CD4-positive, alpha-beta T cell treated with Interleukin-15 for 4 hours (primary cell): Measurements from ENCODE around the gene FYN.

Source experiments
- DNase-seq: peaks from one replicate; pipeline ENCODE4 v3.0.0-alpha.2; 2020; ENCODE audit warnings: low spot score

Gene FYN

GRCh38 chr6:111625461-111626391 lies 247.5 kb downstream of the FYN start:
- DNase-seq: no peak

DNA sequence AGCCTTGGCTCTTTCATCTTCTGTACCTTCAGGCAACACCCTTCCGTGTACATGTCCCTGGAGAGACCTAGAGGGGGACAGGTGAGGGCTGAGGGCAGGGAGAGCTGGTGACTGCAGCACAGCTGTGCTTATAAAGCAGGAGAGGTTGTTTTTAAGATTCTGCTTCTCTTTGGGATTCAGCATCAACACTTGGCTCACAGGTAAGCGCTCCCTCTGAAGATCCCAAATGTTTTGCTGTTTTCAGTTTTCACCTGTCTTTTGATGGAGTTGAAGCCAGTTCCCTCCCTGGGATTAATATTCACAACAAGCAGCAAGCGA lies 248.2 kb downstream of the FYN start:
- no peak for DNase-seq

GRCh38 chr6:111624401-111625098 lies 248.7 kb downstream of the FYN start:
- no peak for DNase-seq

GRCh38 chr6:111623046-111623718 lies 250.1 kb downstream of the FYN start:
- no peak for DNase-seq

GRCh38 chr6:111620169-111620568 lies 253.1 kb downstream of the FYN start:
- no peak for DNase-seq

DNA sequence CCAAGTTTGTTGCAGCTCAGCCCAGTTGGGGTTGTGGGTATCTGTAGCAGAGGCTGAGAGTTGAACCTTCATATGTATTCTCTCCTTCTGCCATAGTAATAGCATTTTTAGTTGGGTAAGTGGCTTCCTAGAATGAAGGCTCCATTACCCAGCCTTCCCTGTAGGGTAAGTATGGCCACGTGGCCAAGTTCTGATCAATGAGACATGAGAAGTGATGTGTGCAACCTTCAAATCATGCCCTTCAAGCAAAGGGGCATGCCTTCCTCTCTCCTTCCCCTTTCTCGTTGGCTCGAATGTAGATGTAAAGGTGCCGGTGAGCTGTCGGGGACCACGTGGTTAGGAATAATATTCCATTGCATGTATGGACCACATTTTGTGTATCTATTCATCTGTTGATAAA lies 254.8 kb downstream of the FYN start:
- DNase-seq: no peak

DNA sequence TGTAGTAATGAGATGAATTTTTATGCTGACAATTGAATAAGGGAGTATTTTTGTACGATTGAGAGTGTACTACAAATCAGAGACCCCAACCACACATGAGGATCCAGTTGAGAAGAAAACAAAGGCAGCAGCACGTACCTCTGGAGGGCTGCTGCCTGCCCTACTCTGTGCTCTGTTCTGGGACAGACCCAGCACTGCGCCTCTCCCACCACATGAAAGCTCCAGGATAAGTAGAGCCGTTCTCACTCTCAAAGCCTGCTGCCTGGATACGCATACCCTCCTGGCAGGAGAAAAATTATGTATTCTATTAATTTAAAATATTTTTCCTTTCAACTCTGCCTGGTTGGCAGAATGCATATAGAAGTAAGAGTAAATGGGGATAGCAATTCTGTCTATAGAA lies 256.1 kb downstream of the FYN start:
- no peak for DNase-seq

DNA sequence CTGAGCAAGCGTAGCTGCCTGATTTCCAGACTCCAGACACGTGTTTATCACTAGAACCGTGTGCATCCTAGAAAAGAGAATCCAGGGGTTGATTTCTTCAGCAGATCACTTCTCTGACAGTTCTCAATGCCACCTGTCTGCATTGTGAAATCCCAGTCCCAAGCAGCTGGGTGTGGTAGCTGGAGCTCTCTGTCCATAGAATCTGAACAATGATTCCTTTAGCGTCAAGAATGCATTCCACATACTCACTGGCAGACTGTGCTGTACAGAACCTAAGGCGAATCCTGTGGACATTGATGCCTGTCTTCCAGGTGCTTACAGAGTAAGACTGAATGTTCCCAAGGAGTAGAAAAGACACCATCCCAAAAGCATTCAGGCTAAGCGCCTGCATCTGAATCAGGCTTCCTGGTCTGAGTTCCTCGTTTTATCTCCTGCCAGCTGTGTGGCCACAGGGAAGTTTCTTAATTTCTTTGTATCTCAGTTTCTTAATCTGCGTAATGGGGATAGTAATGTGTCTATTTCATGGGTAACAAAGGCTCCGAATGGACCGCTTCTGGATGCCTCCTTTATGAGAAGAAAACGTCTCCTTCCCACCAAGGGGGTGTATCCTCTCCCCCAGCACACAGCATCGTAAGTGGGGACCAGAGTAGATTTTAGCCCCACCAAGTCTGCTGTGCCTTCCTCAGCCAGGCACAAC lies 257.2 kb downstream of the FYN start:
- no peak for DNase-seq

GRCh38 chr6:111614833-111615582 lies 258.2 kb downstream of the FYN start:
- no peak for DNase-seq

- no peak for DNase-seq
These were observed 260.9 kb downstream of the FYN start for GRCh38 chr6:111612379-111612778.

- DNase-seq: no peak
These were observed 262.6 kb downstream of the FYN start for GRCh38 chr6:111610548-111611172.
